ENCODE measurements around the gene PPDPF.

Gene PPDPF

GRCh38 chr20:63546956-63547724 is 26.6 kb downstream of the PPDPF start (continued):
- no peak for TF ChIP-seq CSRNP3 (CRISPR knock-in tag; IDR thresholded peaks at IDR 0.05)

- no peak for TF ChIP-seq ZNF70 (CRISPR knock-in tag; IDR thresholded peaks at IDR 0.05)
- TF ChIP-seq POU6F1 (CRISPR knock-in tag; IDR thresholded peaks at IDR 0.05; ENCODE audit: borderline replicate concordance, low read depth), result no peak
- TF ChIP-seq CSRNP3 (CRISPR knock-in tag; IDR thresholded peaks at IDR 0.05), result no peak
- no peak for TF ChIP-seq ZC3H10 (CRISPR knock-in tag; IDR thresholded peaks at IDR 0.05)
- no peak for TF ChIP-seq TCF4 (CRISPR knock-in tag; IDR thresholded peaks at IDR 0.05; ENCODE audit: borderline replicate concordance)
- TF ChIP-seq PATZ1 (CRISPR knock-in tag; IDR thresholded peaks at IDR 0.05; ENCODE audit: borderline replicate concordance), result no peak
- TF ChIP-seq ARNTL (CRISPR knock-in tag; IDR thresholded peaks at IDR 0.05; ENCODE audit: borderline replicate concordance, low read depth), result no peak
- TF ChIP-seq CSDC2 (CRISPR knock-in tag; IDR thresholded peaks at IDR 0.05), result no peak
- TF ChIP-seq ESRRG (CRISPR knock-in tag; IDR thresholded peaks at IDR 0.05), result no peak
- TF ChIP-seq BACH2 (CRISPR knock-in tag; IDR thresholded peaks at IDR 0.05; ENCODE audit: borderline replicate concordance), result no peak
- TF ChIP-seq ZNF8 (CRISPR knock-in tag; IDR thresholded peaks at IDR 0.05), result no peak
- no peak; the same call in 2 of the 3 replicates for ATAC-seq
Measured at GRCh38 chr20:63547725-63548480, 27.3 kb downstream of the PPDPF start, which contains the start of gene SRMS. Gene SRMS, minus strand, starts transcription at chr20:63547749. Its CDS starts 286 bp downstream, at chr20:63547463.

GRCh38 chr20:63548542-63548941 is 28.0 kb downstream of the PPDPF start:
- TF ChIP-seq TOX (CRISPR knock-in tag; IDR thresholded peaks at IDR 0.05; ENCODE audit: borderline replicate concordance) (no peak), SNAI2 (CRISPR knock-in tag; IDR thresholded peaks at IDR 0.05) (no peak), TCF4 (CRISPR knock-in tag; IDR thresholded peaks at IDR 0.05; ENCODE audit: borderline replicate concordance) (no peak)
- ATAC-seq, result no peak

GRCh38 chr20:63549019-63549418 is 28.5 kb downstream of the PPDPF start:
- ATAC-seq, result no peak
- no peak for TF ChIP-seq TCF4 (CRISPR knock-in tag; IDR thresholded peaks at IDR 0.05; ENCODE audit: borderline replicate concordance)
- TF ChIP-seq PATZ1 (CRISPR knock-in tag; IDR thresholded peaks at IDR 0.05; ENCODE audit: borderline replicate concordance), result no peak
- no peak for TF ChIP-seq CREB5 (CRISPR knock-in tag; IDR thresholded peaks at IDR 0.05; ENCODE audit: low read depth)
- TF ChIP-seq GLIS3 (CRISPR knock-in tag; IDR thresholded peaks at IDR 0.05), result no peak
- no peak for TF ChIP-seq RARB (CRISPR knock-in tag; IDR thresholded peaks at IDR 0.05)
- no peak for TF ChIP-seq ZNF70 (CRISPR knock-in tag; IDR thresholded peaks at IDR 0.05)
- no peak for TF ChIP-seq BACH2 (CRISPR knock-in tag; IDR thresholded peaks at IDR 0.05; ENCODE audit: borderline replicate concordance)
- no peak for TF ChIP-seq PPARA (CRISPR knock-in tag; IDR thresholded peaks at IDR 0.05; ENCODE audit: borderline replicate concordance)
- no peak for TF ChIP-seq ARNTL (CRISPR knock-in tag; IDR thresholded peaks at IDR 0.05; ENCODE audit: borderline replicate concordance, low read depth)
- no peak for TF ChIP-seq OSR1 (CRISPR knock-in tag; IDR thresholded peaks at IDR 0.05)
- TF ChIP-seq ZNF8 (CRISPR knock-in tag; IDR thresholded peaks at IDR 0.05), result no peak
- TF ChIP-seq TSHZ2 (CRISPR knock-in tag; IDR thresholded peaks at IDR 0.05), result no peak
